IMR-90 (cell line): ENCODE measurements around the gene LYPD6. TPM values are rescaled to one million over a fixed set of nuclear protein-coding genes. Genes with fewer than 3 reads are reported as not detected.

ENCODE experiments used
- ATAC-seq: fragments of 200-7000 bp; cut with Tn5 transposase; 2 replicates; pipeline ENCODE4 v1.9.1; 2020; ENCODE audit warnings: low read depth, mild to moderate bottlenecking, moderate library complexity
- BruUV-seq: library from RNA; stranded (reverse); fragments of 400-500 nt; replicated peaks from 2 replicates; lab custom pipeline; 2021; lab: Mats Ljungman, UMichigan
- CTCF ChIA-PET: fragments of 300-600 bp; formaldehyde crosslinking; extraction: SDS; loops from one replicate; lab custom pipeline; 2021; ENCODE audit warnings: antibody characterized with exemption; lab: Yijun Ruan, JAX
- POLR2A ChIA-PET: fragments of 300-600 bp; sonication (Branson Sonifier 250); formaldehyde crosslinking; loops from one replicate; lab custom pipeline; 2022; ENCODE audit warnings: antibody characterized with exemption; ENCODE audit not compliant: unreplicated experiment; lab: Charles Lee
- DNase-seq: peaks from one replicate; pipeline ENCODE4 v3.0.0; 2013
- H2AFZ ChIP-seq: replicated peaks from 2 replicates; pipeline ENCODE3; 2013; ENCODE audit warnings: low read length, mild to moderate bottlenecking; ENCODE audit not compliant: poor library complexity
- H2AK5ac ChIP-seq: 2 replicates; pipeline ENCODE4 v1.6.1; 2013; ENCODE audit warnings: low read depth, low read length, inconsistent platforms
- H2AK9ac ChIP-seq: replicated peaks from 2 replicates; pipeline ENCODE3; 2013; ENCODE audit warnings: mild to moderate bottlenecking, low read depth, low read length, moderate library complexity; ENCODE audit not compliant: poor library complexity
- H2BK120ac ChIP-seq: 2 replicates; pipeline ENCODE4 v1.6.1; 2013; ENCODE audit warnings: low read depth, low read length, inconsistent platforms
- H2BK15ac ChIP-seq: 3 replicates; pipeline ENCODE4 v1.6.1; 2013; ENCODE audit warnings: low read depth, low read length, inconsistent platforms
- H2BK20ac ChIP-seq: 2 replicates; pipeline ENCODE4 v1.6.1; 2013; ENCODE audit warnings: low read depth, mild to moderate bottlenecking, inconsistent platforms, low read length, moderate library complexity
- H2BK5ac ChIP-seq: 2 replicates; pipeline ENCODE4 v1.6.1; 2013; ENCODE audit warnings: mild to moderate bottlenecking, low read depth, low read length, inconsistent platforms; ENCODE audit not compliant: poor library complexity, severe bottlenecking
- H3K14ac ChIP-seq: replicated peaks from 2 replicates; pipeline ENCODE4 v1.6.1; 2013; ENCODE audit warnings: low read depth, low read length, inconsistent platforms
- H3K18ac ChIP-seq: 2 replicates; pipeline ENCODE4 v1.6.1; 2013; ENCODE audit warnings: low read depth, low read length, control low read depth
- H3K23ac ChIP-seq: 2 replicates; pipeline ENCODE4 v1.6.1; 2013; ENCODE audit warnings: low read depth, low read length, inconsistent platforms
- H3K27ac ChIP-seq: 2 replicates; pipeline ENCODE4 v1.5.1; 2013; ENCODE audit warnings: mild to moderate bottlenecking, control low read depth, low read length; ENCODE audit not compliant: insufficient read depth
- H3K27me3 ChIP-seq: 2 replicates; pipeline ENCODE4 v1.6.1; 2013; ENCODE audit warnings: low read length; ENCODE audit not compliant: control insufficient read depth, insufficient read depth
- H3K36me3 ChIP-seq: 2 replicates; pipeline ENCODE4 v1.6.1; 2013; ENCODE audit warnings: low read length, mixed read lengths; ENCODE audit not compliant: control insufficient read depth, insufficient read depth
- H3K4ac ChIP-seq: 2 replicates; pipeline ENCODE4 v1.6.1; 2013; ENCODE audit warnings: low read depth, low read length, inconsistent platforms
- H3K4me1 ChIP-seq: 2 replicates; pipeline ENCODE4 v1.6.1; 2013; ENCODE audit warnings: low read length, mixed read lengths; ENCODE audit not compliant: control insufficient read depth, insufficient read depth
- H3K4me2 ChIP-seq: 2 replicates; pipeline ENCODE4 v1.6.1; 2013; ENCODE audit warnings: low read depth, mild to moderate bottlenecking, control low read depth, low read length, moderate library complexity
- H3K4me3 ChIP-seq: 2 replicates; pipeline ENCODE4 v1.5.1; 2013; ENCODE audit warnings: low read depth, mild to moderate bottlenecking, control low read depth, low read length, moderate library complexity; ENCODE audit not compliant: insufficient read depth
- H3K56ac ChIP-seq: 2 replicates; pipeline ENCODE4 v1.6.1; 2013; ENCODE audit warnings: low read length, inconsistent platforms; ENCODE audit not compliant: insufficient read depth; ENCODE audit errors: extremely low read depth
- H3K79me1 ChIP-seq, 2 experiments: 2 replicates each; pipeline ENCODE4 v1.6.1; 2013; ENCODE audit warnings: low read length in 2 of 2, inconsistent platforms in 1 of 2, low read depth in 1 of 2
- H3K9ac ChIP-seq: 2 replicates; pipeline ENCODE4 v1.6.1; 2013; ENCODE audit warnings: low read depth, low read length, control low read depth
- H3K9me1 ChIP-seq: 2 replicates; pipeline ENCODE4 v1.6.1; 2013; ENCODE audit warnings: low read length, inconsistent platforms; ENCODE audit not compliant: insufficient read depth
- H3K9me3 ChIP-seq: 2 replicates; pipeline ENCODE4 v1.6.1; 2013; ENCODE audit warnings: low read length; ENCODE audit not compliant: control insufficient read depth, insufficient read depth
- H4K20me1 ChIP-seq: 2 replicates; pipeline ENCODE4 v1.6.1; 2013; ENCODE audit warnings: low read length, inconsistent platforms; ENCODE audit not compliant: insufficient read depth
- H4K5ac ChIP-seq: 2 replicates; pipeline ENCODE4 v1.6.1; 2013; ENCODE audit warnings: mild to moderate bottlenecking, low read depth, low read length, control low read depth
- H4K8ac ChIP-seq, 2 experiments: 2 replicates each; pipeline ENCODE4 v1.6.1; 2013; ENCODE audit warnings: low read depth in 2 of 2, low read length in 2 of 2, control low read depth in 1 of 2, inconsistent platforms in 1 of 2
- H4K91ac ChIP-seq: 2 replicates; pipeline ENCODE4 v1.6.1; 2013; ENCODE audit warnings: low read depth, low read length, inconsistent platforms; ENCODE audit not compliant: insufficient read depth
- CHD1 ChIP-seq: IDR thresholded peaks from 2 replicates; pipeline ENCODE4 v1.6.1; 2012; ENCODE audit warnings: low read depth, low read length, improper control_type of control experiment
- MAFK ChIP-seq: IDR thresholded peaks from 2 replicates; pipeline ENCODE4 v1.6.1; 2012; ENCODE audit warnings: low read depth, low read length, improper control_type of control experiment
- NFE2L2 ChIP-seq: fragments of 150-350 bp; IDR thresholded peaks from 2 replicates; pipeline ENCODE4 v1.6.1; 2016; ENCODE audit warnings: low read depth, mild to moderate bottlenecking, low read length
- RCOR1 ChIP-seq: IDR thresholded peaks from 2 replicates; pipeline ENCODE4 v1.6.1; 2012; ENCODE audit warnings: mild to moderate bottlenecking, low read length, improper control_type of control experiment; ENCODE audit not compliant: insufficient replicate concordance
- SMC3 ChIP-seq: fragments of 150-350 bp; IDR thresholded peaks from 2 replicates; pipeline ENCODE4 v1.6.1; 2016; ENCODE audit warnings: low read depth, mild to moderate bottlenecking, antibody characterized with exemption, low read length, moderate library complexity
- WGBS, 2 experiments: methylation state at CpG; one replicate each; pipeline versions ENCODE4 v1.1.5 to v1.1.7; 2013; ENCODE audit warnings: missing lambda C conversion rate in 2 of 2; ENCODE audit not compliant: insufficient read length in 1 of 2; ENCODE audit errors: extremely low coverage in 2 of 2; 5-methylcytosine and 5-hydroxymethylcytosine counted together
- dilution Hi-C: fragments of 300-500 bp; cut with HindIII; formaldehyde crosslinking; loops from one replicate; pipeline ENCODE4 v1.14.3; 2018; ENCODE audit warnings: low sequenced_read_pairs; ENCODE audit not compliant: unreplicated experiment
- in situ Hi-C: fragments of 300-500 bp; cut with MboI; formaldehyde crosslinking; loops from 3 replicates; pipeline ENCODE4 v1.14.3; 2019; ENCODE audit warnings: low sequenced_read_pairs, inconsistent platforms, mixed read lengths
- intact Hi-C: fragments of 100-400 bp; cut with micrococcal nuclease; formaldehyde crosslinking; loops from 2 replicates; pipeline ENCODE4 v1.10.0; 2022
- polyA plus RNA-seq, 3 experiments: library from polyadenylated mRNA; depleted of rRNA; stranded (reverse); fragments of >200 nt; gene quantifications; 2 replicates each; pipeline ENCODE4 v1.2.3, GENCODE V29; 2012; ENCODE audit warnings: low replicate concordance in 1 of 3
- total RNA-seq: library from RNA; depleted of rRNA; stranded (reverse); fragments of >200 nt; gene quantifications from 2 replicates; pipeline ENCODE4 v1.2.3, GENCODE V29; 2012
- TF ChIP-seq, protein P1 (sequence below): conservative IDR thresholded peaks from 2 replicates; pipeline ENCODE4 v1.5.1; 2012; ENCODE audit warnings: mild to moderate bottlenecking, low read depth, low read length, improper control_type of control experiment

Gene LYPD6
- total and polyA plus RNA-seq, 2 of the 4 experiments (the other 2 are of a cell fraction), result 0.87 to 0.90 TPM

DNA sequence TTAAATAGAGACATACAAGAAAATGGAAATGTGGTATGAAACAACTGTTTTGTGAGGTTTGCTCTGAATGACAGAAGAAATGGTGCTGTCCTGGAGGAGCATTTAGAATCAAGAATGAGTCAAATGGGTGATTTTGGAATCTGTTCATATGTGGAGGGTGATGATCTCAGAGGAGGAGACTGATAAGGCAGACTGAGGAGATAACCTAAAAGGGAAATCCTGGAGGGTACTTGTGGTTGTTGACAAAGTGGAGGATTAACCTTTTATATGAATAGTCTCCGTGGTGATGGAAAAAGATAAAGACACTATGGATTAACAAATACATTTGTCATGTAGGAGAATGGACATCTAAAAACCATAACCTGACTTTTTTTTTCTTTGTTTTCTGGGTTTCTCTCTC lies 183.1 kb downstream of the LYPD6 start:
- H2BK15ac ChIP-seq, result no peak overlapping the region
- intact Hi-C loops, result no loop called here
- no peak overlapping the region for H3K23ac ChIP-seq
- H3K9me1 ChIP-seq, result no peaks in the 10 kb centered on the region
- no peaks in the 10 kb centered on the region for H4K20me1 ChIP-seq
- no peak overlapping the region for H3K56ac ChIP-seq
- no peaks in the 10 kb centered on the region for H3K9me3 ChIP-seq
- no peak overlapping the region for H4K91ac ChIP-seq
- no peak overlapping the region for H3K4ac ChIP-seq
- H2BK20ac ChIP-seq, result no peak overlapping the region
- no peaks in the 10 kb centered on the region for H3K27me3 ChIP-seq
- WGBS, 2 experiments, result no CpG with 5 or more reads among the region's 1 CpG
- H2AK5ac ChIP-seq, result no peak overlapping the region
- CTCF ChIA-PET, result no interaction called here
- no peak overlapping the region for H2AK9ac ChIP-seq
- H3K4me2 ChIP-seq, result no peak overlapping the region
- H3K9ac ChIP-seq, result no peak overlapping the region
- H3K4me1 ChIP-seq, result no peaks in the 10 kb centered on the region
- no peak overlapping the region for H3K4me3 ChIP-seq
- in situ Hi-C loops, result no loop called here
- H2BK120ac ChIP-seq, result no peak overlapping the region
- H3K14ac ChIP-seq, result no peak overlapping the region
- no peak overlapping the region for H2AFZ ChIP-seq
- no peak overlapping the region for H2BK5ac ChIP-seq
- no TSS peak for BruUV-seq
- no peak overlapping the region for H3K27ac ChIP-seq
- dilution Hi-C loops, result no loop called here
- H4K5ac ChIP-seq, result no peak overlapping the region
- POLR2A ChIA-PET, result no interaction called here
- H4K8ac ChIP-seq, result no peak overlapping the region
- DNase-seq (no peak), ATAC-seq (no peak)
- TF ChIP-seq CHD1 (no peak), NFE2L2 (no peak), MAFK (no peak), RCOR1 (no peak), SMC3 (no peak)
- TF ChIP-seq, protein P1, sequence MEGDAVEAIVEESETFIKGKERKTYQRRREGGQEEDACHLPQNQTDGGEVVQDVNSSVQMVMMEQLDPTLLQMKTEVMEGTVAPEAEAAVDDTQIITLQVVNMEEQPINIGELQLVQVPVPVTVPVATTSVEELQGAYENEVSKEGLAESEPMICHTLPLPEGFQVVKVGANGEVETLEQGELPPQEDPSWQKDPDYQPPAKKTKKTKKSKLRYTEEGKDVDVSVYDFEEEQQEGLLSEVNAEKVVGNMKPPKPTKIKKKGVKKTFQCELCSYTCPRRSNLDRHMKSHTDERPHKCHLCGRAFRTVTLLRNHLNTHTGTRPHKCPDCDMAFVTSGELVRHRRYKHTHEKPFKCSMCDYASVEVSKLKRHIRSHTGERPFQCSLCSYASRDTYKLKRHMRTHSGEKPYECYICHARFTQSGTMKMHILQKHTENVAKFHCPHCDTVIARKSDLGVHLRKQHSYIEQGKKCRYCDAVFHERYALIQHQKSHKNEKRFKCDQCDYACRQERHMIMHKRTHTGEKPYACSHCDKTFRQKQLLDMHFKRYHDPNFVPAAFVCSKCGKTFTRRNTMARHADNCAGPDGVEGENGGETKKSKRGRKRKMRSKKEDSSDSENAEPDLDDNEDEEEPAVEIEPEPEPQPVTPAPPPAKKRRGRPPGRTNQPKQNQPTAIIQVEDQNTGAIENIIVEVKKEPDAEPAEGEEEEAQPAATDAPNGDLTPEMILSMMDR, result no peak
- H3K18ac ChIP-seq, result no peak overlapping the region
- H3K79me1 ChIP-seq, result no peaks in the 10 kb centered on the region
- H3K36me3 ChIP-seq, result no peaks in the 10 kb centered on the region
